IMR-90 (cell line): Measurements from ENCODE around the gene CAMK2D. TPM values are rescaled to one million over a fixed set of nuclear protein-coding genes. Genes with fewer than 3 reads are reported as not detected.
A peak's percentile ranks its signal among the peaks of the same experiment; 100 is the strongest.

ENCODE experiments used
- ATAC-seq: fragments of 200-7000 bp; cut with Tn5 transposase; 2 replicates; pipeline ENCODE4 v1.9.1; 2020; ENCODE audit warnings: low read depth, mild to moderate bottlenecking, moderate library complexity
- BruUV-seq: library from RNA; stranded (reverse); fragments of 400-500 nt; replicated peaks from 2 replicates; lab custom pipeline; 2021; lab: Mats Ljungman, UMichigan
- CTCF ChIA-PET: fragments of 300-600 bp; formaldehyde crosslinking; extraction: SDS; loops from one replicate; lab custom pipeline; 2021; ENCODE audit warnings: antibody characterized with exemption; lab: Yijun Ruan, JAX
- POLR2A ChIA-PET: fragments of 300-600 bp; sonication (Branson Sonifier 250); formaldehyde crosslinking; loops from one replicate; lab custom pipeline; 2022; ENCODE audit warnings: antibody characterized with exemption; ENCODE audit not compliant: unreplicated experiment; lab: Charles Lee
- DNase-seq: peaks from one replicate; pipeline ENCODE4 v3.0.0; 2013
- H2AFZ ChIP-seq: replicated peaks from 2 replicates; pipeline ENCODE3; 2013; ENCODE audit warnings: low read length, mild to moderate bottlenecking; ENCODE audit not compliant: poor library complexity
- H2AK5ac ChIP-seq: 2 replicates; pipeline ENCODE4 v1.6.1; 2013; ENCODE audit warnings: low read depth, low read length, inconsistent platforms
- H2AK9ac ChIP-seq: replicated peaks from 2 replicates; pipeline ENCODE3; 2013; ENCODE audit warnings: mild to moderate bottlenecking, low read depth, low read length, moderate library complexity; ENCODE audit not compliant: poor library complexity
- H2BK120ac ChIP-seq: 2 replicates; pipeline ENCODE4 v1.6.1; 2013; ENCODE audit warnings: low read depth, low read length, inconsistent platforms
- H2BK15ac ChIP-seq: 3 replicates; pipeline ENCODE4 v1.6.1; 2013; ENCODE audit warnings: low read depth, low read length, inconsistent platforms
- H2BK20ac ChIP-seq: 2 replicates; pipeline ENCODE4 v1.6.1; 2013; ENCODE audit warnings: low read depth, mild to moderate bottlenecking, inconsistent platforms, low read length, moderate library complexity
- H2BK5ac ChIP-seq: 2 replicates; pipeline ENCODE4 v1.6.1; 2013; ENCODE audit warnings: mild to moderate bottlenecking, low read depth, low read length, inconsistent platforms; ENCODE audit not compliant: poor library complexity, severe bottlenecking
- H3K14ac ChIP-seq: replicated peaks from 2 replicates; pipeline ENCODE4 v1.6.1; 2013; ENCODE audit warnings: low read depth, low read length, inconsistent platforms
- H3K18ac ChIP-seq: 2 replicates; pipeline ENCODE4 v1.6.1; 2013; ENCODE audit warnings: low read depth, low read length, control low read depth
- H3K23ac ChIP-seq: 2 replicates; pipeline ENCODE4 v1.6.1; 2013; ENCODE audit warnings: low read depth, low read length, inconsistent platforms
- H3K27ac ChIP-seq: 2 replicates; pipeline ENCODE4 v1.5.1; 2013; ENCODE audit warnings: mild to moderate bottlenecking, control low read depth, low read length; ENCODE audit not compliant: insufficient read depth
- H3K27me3 ChIP-seq: 2 replicates; pipeline ENCODE4 v1.6.1; 2013; ENCODE audit warnings: low read length; ENCODE audit not compliant: control insufficient read depth, insufficient read depth
- H3K36me3 ChIP-seq: 2 replicates; pipeline ENCODE4 v1.6.1; 2013; ENCODE audit warnings: low read length, mixed read lengths; ENCODE audit not compliant: control insufficient read depth, insufficient read depth
- H3K4ac ChIP-seq: 2 replicates; pipeline ENCODE4 v1.6.1; 2013; ENCODE audit warnings: low read depth, low read length, inconsistent platforms
- H3K4me1 ChIP-seq: 2 replicates; pipeline ENCODE4 v1.6.1; 2013; ENCODE audit warnings: low read length, mixed read lengths; ENCODE audit not compliant: control insufficient read depth, insufficient read depth
- H3K4me2 ChIP-seq: 2 replicates; pipeline ENCODE4 v1.6.1; 2013; ENCODE audit warnings: low read depth, mild to moderate bottlenecking, control low read depth, low read length, moderate library complexity
- H3K4me3 ChIP-seq: 2 replicates; pipeline ENCODE4 v1.5.1; 2013; ENCODE audit warnings: low read depth, mild to moderate bottlenecking, control low read depth, low read length, moderate library complexity; ENCODE audit not compliant: insufficient read depth
- H3K56ac ChIP-seq: 2 replicates; pipeline ENCODE4 v1.6.1; 2013; ENCODE audit warnings: low read length, inconsistent platforms; ENCODE audit not compliant: insufficient read depth; ENCODE audit errors: extremely low read depth
- H3K79me1 ChIP-seq, 2 experiments: 2 replicates each; pipeline ENCODE4 v1.6.1; 2013; ENCODE audit warnings: low read length in 2 of 2, inconsistent platforms in 1 of 2, low read depth in 1 of 2
- H3K9ac ChIP-seq: 2 replicates; pipeline ENCODE4 v1.6.1; 2013; ENCODE audit warnings: low read depth, low read length, control low read depth
- H3K9me1 ChIP-seq: 2 replicates; pipeline ENCODE4 v1.6.1; 2013; ENCODE audit warnings: low read length, inconsistent platforms; ENCODE audit not compliant: insufficient read depth
- H3K9me3 ChIP-seq: 2 replicates; pipeline ENCODE4 v1.6.1; 2013; ENCODE audit warnings: low read length; ENCODE audit not compliant: control insufficient read depth, insufficient read depth
- H4K20me1 ChIP-seq: 2 replicates; pipeline ENCODE4 v1.6.1; 2013; ENCODE audit warnings: low read length, inconsistent platforms; ENCODE audit not compliant: insufficient read depth
- H4K5ac ChIP-seq: 2 replicates; pipeline ENCODE4 v1.6.1; 2013; ENCODE audit warnings: mild to moderate bottlenecking, low read depth, low read length, control low read depth
- H4K8ac ChIP-seq, 2 experiments: 2 replicates each; pipeline ENCODE4 v1.6.1; 2013; ENCODE audit warnings: low read depth in 2 of 2, low read length in 2 of 2, control low read depth in 1 of 2, inconsistent platforms in 1 of 2
- H4K91ac ChIP-seq: 2 replicates; pipeline ENCODE4 v1.6.1; 2013; ENCODE audit warnings: low read depth, low read length, inconsistent platforms; ENCODE audit not compliant: insufficient read depth
- BHLHE40 ChIP-seq: fragments of 150-350 bp; IDR thresholded peaks from 2 replicates; pipeline ENCODE4 v1.6.1; 2016; ENCODE audit warnings: mild to moderate bottlenecking, low read depth, low read length
- CEBPB ChIP-seq: IDR thresholded peaks from 2 replicates; pipeline ENCODE4 v1.6.1; 2012; ENCODE audit warnings: low read depth, low read length, improper control_type of control experiment
- CHD1 ChIP-seq: IDR thresholded peaks from 2 replicates; pipeline ENCODE4 v1.6.1; 2012; ENCODE audit warnings: low read depth, low read length, improper control_type of control experiment
- FOS ChIP-seq: fragments of 150-350 bp; IDR thresholded peaks from 2 replicates; pipeline ENCODE4 v1.6.1; 2016; ENCODE audit warnings: low read depth, low read length
- MAFK ChIP-seq: IDR thresholded peaks from 2 replicates; pipeline ENCODE4 v1.6.1; 2012; ENCODE audit warnings: low read depth, low read length, improper control_type of control experiment
- MAZ ChIP-seq: IDR thresholded peaks from 2 replicates; pipeline ENCODE4 v1.6.1; 2012; ENCODE audit warnings: low read depth, mild to moderate bottlenecking, low read length, improper control_type of control experiment, moderate library complexity, borderline replicate concordance
- MXI1 ChIP-seq: IDR thresholded peaks from 2 replicates; pipeline ENCODE4 v1.6.1; 2012; ENCODE audit warnings: low read depth, mild to moderate bottlenecking, low read length, moderate library complexity, borderline replicate concordance
- NFE2L2 ChIP-seq: fragments of 150-350 bp; IDR thresholded peaks from 2 replicates; pipeline ENCODE4 v1.6.1; 2016; ENCODE audit warnings: low read depth, mild to moderate bottlenecking, low read length
- POLR2A ChIP-seq: IDR thresholded peaks from 2 replicates; pipeline ENCODE4 v1.6.1; 2012; ENCODE audit warnings: mild to moderate bottlenecking, low read depth, low read length
- RAD21 ChIP-seq: IDR thresholded peaks from 2 replicates; pipeline ENCODE4 v1.6.1; 2012; ENCODE audit warnings: low read length, improper control_type of control experiment
- RCOR1 ChIP-seq: IDR thresholded peaks from 2 replicates; pipeline ENCODE4 v1.6.1; 2012; ENCODE audit warnings: mild to moderate bottlenecking, low read length, improper control_type of control experiment; ENCODE audit not compliant: insufficient replicate concordance
- RFX5 ChIP-seq: IDR thresholded peaks from 2 replicates; pipeline ENCODE4 v1.8.0; 2012; ENCODE audit warnings: low read depth, mild to moderate bottlenecking, low read length, moderate library complexity
- SMC3 ChIP-seq: fragments of 150-350 bp; IDR thresholded peaks from 2 replicates; pipeline ENCODE4 v1.6.1; 2016; ENCODE audit warnings: low read depth, mild to moderate bottlenecking, antibody characterized with exemption, low read length, moderate library complexity
- WGBS, 2 experiments: methylation state at CpG; one replicate each; pipeline versions ENCODE4 v1.1.5 to v1.1.7; 2013; ENCODE audit warnings: missing lambda C conversion rate in 2 of 2; ENCODE audit not compliant: insufficient read length in 1 of 2; ENCODE audit errors: extremely low coverage in 2 of 2; 5-methylcytosine and 5-hydroxymethylcytosine counted together
- dilution Hi-C: fragments of 300-500 bp; cut with HindIII; formaldehyde crosslinking; loops from one replicate; pipeline ENCODE4 v1.14.3; 2018; ENCODE audit warnings: low sequenced_read_pairs; ENCODE audit not compliant: unreplicated experiment
- in situ Hi-C: fragments of 300-500 bp; cut with MboI; formaldehyde crosslinking; loops from 3 replicates; pipeline ENCODE4 v1.14.3; 2019; ENCODE audit warnings: low sequenced_read_pairs, inconsistent platforms, mixed read lengths
- intact Hi-C: fragments of 100-400 bp; cut with micrococcal nuclease; formaldehyde crosslinking; loops from 2 replicates; pipeline ENCODE4 v1.10.0; 2022
- polyA plus RNA-seq, 3 experiments: library from polyadenylated mRNA; depleted of rRNA; stranded (reverse); fragments of >200 nt; gene quantifications; 2 replicates each; pipeline ENCODE4 v1.2.3, GENCODE V29; 2012; ENCODE audit warnings: low replicate concordance in 1 of 3
- total RNA-seq: library from RNA; depleted of rRNA; stranded (reverse); fragments of >200 nt; gene quantifications from 2 replicates; pipeline ENCODE4 v1.2.3, GENCODE V29; 2012
- TF ChIP-seq, protein P1 (sequence below): fragments of 150-350 bp; IDR thresholded peaks from 2 replicates; pipeline ENCODE4 v1.6.1; 2017; ENCODE audit warnings: mild to moderate bottlenecking, antibody characterized with exemption, low read length, low read depth
- TF ChIP-seq, protein P2 (sequence below): fragments of 150-350 bp; IDR thresholded peaks from 2 replicates; pipeline ENCODE4 v1.6.1; 2016; ENCODE audit warnings: low read depth, mild to moderate bottlenecking, low read length, moderate library complexity, borderline replicate concordance
- TF ChIP-seq, protein P3 (sequence below): conservative IDR thresholded peaks from 2 replicates; pipeline ENCODE4 v1.5.1; 2012; ENCODE audit warnings: mild to moderate bottlenecking, low read depth, low read length, improper control_type of control experiment

CAMK2D gene
- total and polyA plus RNA-seq, 2 of the 4 experiments (the other 2 are of a cell fraction) = 44.6 to 156 TPM

DNA sequence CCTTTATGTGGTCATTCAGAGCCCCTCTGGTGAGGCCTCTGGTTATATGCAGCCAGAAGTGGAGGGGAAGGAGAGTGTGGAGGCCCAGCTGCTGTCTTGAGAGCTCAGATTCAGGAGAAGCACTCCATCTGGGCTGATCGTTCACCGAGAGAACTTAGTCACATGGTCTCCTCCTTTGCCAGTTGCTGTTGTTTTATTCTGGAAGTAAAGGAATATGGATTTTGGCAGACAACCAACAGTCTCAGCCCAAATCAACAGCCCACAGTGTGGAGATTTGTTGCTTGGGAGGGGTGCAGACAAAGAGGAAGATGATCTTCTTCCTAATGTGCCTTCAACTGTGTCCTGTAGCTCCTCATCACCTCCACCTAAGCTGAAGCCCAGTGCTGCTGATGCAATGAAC is 356.7 kb downstream of the CAMK2D start:
- Histone ChIP-seq H4K20me1 (no peaks in the 10 kb centered on the region), H3K36me3 (no peaks in the 10 kb centered on the region), H2AFZ (peak overlapping the region; percentile 51), H4K91ac (no peak overlapping the region), H3K18ac (no peak overlapping the region), H4K5ac (no peak overlapping the region), H3K27me3 (no peaks in the 10 kb centered on the region), H2BK20ac (no peak overlapping the region), H3K79me1 (no peaks in the 10 kb centered on the region), H3K9me3 (no peaks in the 10 kb centered on the region), H3K4me1 (no peaks in the 10 kb centered on the region), H3K56ac (no peak overlapping the region), H3K23ac (peak overlapping the region; percentile 23; the same call in 1 of the 2 replicates), H2BK120ac (no peak overlapping the region), H2BK5ac (no peak overlapping the region), H3K4ac (no peak overlapping the region), H3K9ac (no peak overlapping the region), H3K14ac (no peak overlapping the region), H2AK9ac (no peak overlapping the region), H3K4me3 (no peak overlapping the region), H2AK5ac (0 out of 2 replicates have a peak overlapping the region, but pooled peaks have one; percentile 27), H3K9me1 (peaks cover 4% of the 10 kb centered on the region), H3K27ac (no peak overlapping the region), H2BK15ac (no peak overlapping the region; the same call in 2 of the 3 replicates), H3K4me2 (no peak overlapping the region), H4K8ac (no peak overlapping the region)
- ATAC-seq (peak; percentile 24; the same call in 1 of the 2 replicates), DNase-seq (no peak)
- no TSS peak for BruUV-seq
- dilution Hi-C loops (no loop called here), intact Hi-C loops (no loop called here), in situ Hi-C loops (loop anchor here (10.0 kb wide), 1 partner anchor 370 kb away; no protein-coding TSS in a partner anchor)
- CTCF ChIA-PET = no interaction called here
- no peak for TF ChIP-seq MXI1
- TF ChIP-seq POLR2A = no peak
- no peak for TF ChIP-seq CEBPB
- no peak for TF ChIP-seq MAZ
- TF ChIP-seq, protein P1, sequence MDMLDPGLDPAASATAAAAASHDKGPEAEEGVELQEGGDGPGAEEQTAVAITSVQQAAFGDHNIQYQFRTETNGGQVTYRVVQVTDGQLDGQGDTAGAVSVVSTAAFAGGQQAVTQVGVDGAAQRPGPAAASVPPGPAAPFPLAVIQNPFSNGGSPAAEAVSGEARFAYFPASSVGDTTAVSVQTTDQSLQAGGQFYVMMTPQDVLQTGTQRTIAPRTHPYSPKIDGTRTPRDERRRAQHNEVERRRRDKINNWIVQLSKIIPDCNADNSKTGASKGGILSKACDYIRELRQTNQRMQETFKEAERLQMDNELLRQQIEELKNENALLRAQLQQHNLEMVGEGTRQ = no peak
- TF ChIP-seq RCOR1 = no peak
- TF ChIP-seq, protein P2, sequence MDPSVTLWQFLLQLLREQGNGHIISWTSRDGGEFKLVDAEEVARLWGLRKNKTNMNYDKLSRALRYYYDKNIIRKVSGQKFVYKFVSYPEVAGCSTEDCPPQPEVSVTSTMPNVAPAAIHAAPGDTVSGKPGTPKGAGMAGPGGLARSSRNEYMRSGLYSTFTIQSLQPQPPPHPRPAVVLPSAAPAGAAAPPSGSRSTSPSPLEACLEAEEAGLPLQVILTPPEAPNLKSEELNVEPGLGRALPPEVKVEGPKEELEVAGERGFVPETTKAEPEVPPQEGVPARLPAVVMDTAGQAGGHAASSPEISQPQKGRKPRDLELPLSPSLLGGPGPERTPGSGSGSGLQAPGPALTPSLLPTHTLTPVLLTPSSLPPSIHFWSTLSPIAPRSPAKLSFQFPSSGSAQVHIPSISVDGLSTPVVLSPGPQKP = no peak
- no peak for TF ChIP-seq MAFK
- no peak for TF ChIP-seq NFE2L2
- no peak for TF ChIP-seq RFX5
- no peak for TF ChIP-seq CHD1
- no peak for TF ChIP-seq BHLHE40
- no peak for TF ChIP-seq FOS
- TF ChIP-seq, protein P3, sequence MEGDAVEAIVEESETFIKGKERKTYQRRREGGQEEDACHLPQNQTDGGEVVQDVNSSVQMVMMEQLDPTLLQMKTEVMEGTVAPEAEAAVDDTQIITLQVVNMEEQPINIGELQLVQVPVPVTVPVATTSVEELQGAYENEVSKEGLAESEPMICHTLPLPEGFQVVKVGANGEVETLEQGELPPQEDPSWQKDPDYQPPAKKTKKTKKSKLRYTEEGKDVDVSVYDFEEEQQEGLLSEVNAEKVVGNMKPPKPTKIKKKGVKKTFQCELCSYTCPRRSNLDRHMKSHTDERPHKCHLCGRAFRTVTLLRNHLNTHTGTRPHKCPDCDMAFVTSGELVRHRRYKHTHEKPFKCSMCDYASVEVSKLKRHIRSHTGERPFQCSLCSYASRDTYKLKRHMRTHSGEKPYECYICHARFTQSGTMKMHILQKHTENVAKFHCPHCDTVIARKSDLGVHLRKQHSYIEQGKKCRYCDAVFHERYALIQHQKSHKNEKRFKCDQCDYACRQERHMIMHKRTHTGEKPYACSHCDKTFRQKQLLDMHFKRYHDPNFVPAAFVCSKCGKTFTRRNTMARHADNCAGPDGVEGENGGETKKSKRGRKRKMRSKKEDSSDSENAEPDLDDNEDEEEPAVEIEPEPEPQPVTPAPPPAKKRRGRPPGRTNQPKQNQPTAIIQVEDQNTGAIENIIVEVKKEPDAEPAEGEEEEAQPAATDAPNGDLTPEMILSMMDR = no peak
- TF ChIP-seq RAD21 = no peak
- no peak for TF ChIP-seq SMC3
- POLR2A ChIA-PET = no interaction called here
- no CpG with 5 or more reads among the region's 2 CpGs for WGBS, 2 experiments
